ENCODE results near the gene GDPD5. TPM values are rescaled to one million over a fixed set of nuclear protein-coding genes. Genes with fewer than 3 reads are reported as not detected.

The GDPD5 gene
- total RNA-seq (10 to 100 TPM; 15.9 to 24.7 TPM), polyA plus RNA-seq (1 to 10 TPM; 6.2 to 8.2 TPM)
- long read RNA-seq, donor 1, partial matches to known transcripts = 0 of 4 reads
- long read RNA-seq, donor 1, other reads (novel, unspliced or antisense) = 0 of 4 reads
- long read RNA-seq, donor 2 = 0 reads
- long read RNA-seq, donor 3 = 0 reads
- long read RNA-seq, donor 4, partial matches to known transcripts = 0 of 2 reads
- long read RNA-seq, donor 4, other reads (novel, unspliced or antisense) = 0 of 2 reads
- long read RNA-seq, donor 5 = 0 reads

GRCh38 chr11:75525433-75526191 is at the start of gene GDPD5:
Gene GDPD5 (minus strand): TSS chr11:75525941. CDS start chr11:75477735, 48,206 bp downstream.
- DNase-seq = peak; percentile 87 to 92 (median 91)
- TF ChIP-seq CTCF (IDR thresholded peaks at IDR 0.05; ENCODE audit: control extremely low read depth, extremely low read depth) = peak; percentile 37
- peak; percentile 96 for ATAC-seq (ENCODE audit: insufficient read depth, low FRiP score)
- H3K9ac ChIP-seq (ENCODE audit: insufficient read depth in 1 of 2, low read length in 2 of 2) = peak within 1 kb of the TSS in 1 of 2 donors; percentile 57
- H3K36me3 ChIP-seq (ENCODE audit: control insufficient read depth in 4 of 4, insufficient read depth in 4 of 4, low read length in 4 of 4) = no peaks in the 10 kb centered on the region
- H3K4me1 ChIP-seq (ENCODE audit: control insufficient read depth in 5 of 5, insufficient read depth in 5 of 5, low read length in 5 of 5) = peaks cover 0 to 7% (median 0%) of the 10 kb centered on the region in 5 donors
- H3K27ac ChIP-seq (ENCODE audit: low read depth in 1 of 2, low read length in 1 of 2) = no peak within 1 kb of the TSS
- WGBS, 2 donors = 0 to 1% methylated on average over 52 to 99 of the region's 99 CpGs
- peaks cover 0 to 10% (median 8%) of the 10 kb centered on the region in 3 donors for H3K27me3 ChIP-seq (ENCODE audit: control insufficient read depth in 3 of 3, insufficient read depth in 3 of 3, low read length in 2 of 3)
- peak within 1 kb of the TSS; percentile 65 for H3K4me3 ChIP-seq
- H3K9me3 ChIP-seq (ENCODE audit: control insufficient read depth in 4 of 4, insufficient read depth in 3 of 4, low read length in 3 of 4) = no peaks in the 10 kb centered on the region

GRCh38 chr11:75574698-75575602 is 49.2 kb upstream of the GDPD5 start:
- H3K9ac ChIP-seq (ENCODE audit: insufficient read depth in 1 of 2, low read length in 2 of 2) = no peak overlapping the region
- no peak for ATAC-seq (ENCODE audit: insufficient read depth, low FRiP score)
- no peak overlapping the region for H3K4me3 ChIP-seq
- peaks cover 0 to 11% (median 0%) of the 10 kb centered on the region in 5 donors for H3K4me1 ChIP-seq (ENCODE audit: control insufficient read depth in 5 of 5, insufficient read depth in 5 of 5, low read length in 5 of 5)
- no peaks in the 10 kb centered on the region for H3K27me3 ChIP-seq (ENCODE audit: control insufficient read depth in 3 of 3, insufficient read depth in 3 of 3, low read length in 2 of 3)
- peaks cover 19 to 38% (median 22%) of the 10 kb centered on the region in 4 donors for H3K36me3 ChIP-seq (ENCODE audit: control insufficient read depth in 4 of 4, insufficient read depth in 4 of 4, low read length in 4 of 4)
- TF ChIP-seq CTCF (IDR thresholded peaks at IDR 0.05; ENCODE audit: control extremely low read depth, extremely low read depth) = no peak
- peak overlapping the region in 1 of 2 donors; percentile 37 for H3K27ac ChIP-seq (ENCODE audit: low read depth in 1 of 2, low read length in 1 of 2)
- H3K9me3 ChIP-seq (ENCODE audit: control insufficient read depth in 4 of 4, insufficient read depth in 3 of 4, low read length in 3 of 4) = peaks cover 0 to 2% (median 0%) of the 10 kb centered on the region in 4 donors
- no peak for DNase-seq
- 78% methylated on average over 12 of the region's 12 CpGs for WGBS, 2 donors

- Histone ChIP-seq H3K9me3 (ENCODE audit: control insufficient read depth in 4 of 4, insufficient read depth in 3 of 4, low read length in 3 of 4) (no peaks in the 10 kb centered on the region), H3K36me3 (ENCODE audit: control insufficient read depth in 4 of 4, insufficient read depth in 4 of 4, low read length in 4 of 4) (peaks cover 35 to 55% (median 40%) of the 10 kb centered on the region in 4 donors), H3K4me1 (ENCODE audit: control insufficient read depth in 5 of 5, insufficient read depth in 5 of 5, low read length in 5 of 5) (peaks cover 0 to 15% (median 0%) of the 10 kb centered on the region in 5 donors), H3K4me3 (no peak overlapping the region), H3K27ac (ENCODE audit: low read depth in 1 of 2, low read length in 1 of 2) (no peak overlapping the region), H3K27me3 (ENCODE audit: control insufficient read depth in 3 of 3, insufficient read depth in 3 of 3, low read length in 2 of 3) (no peaks in the 10 kb centered on the region), H3K9ac (ENCODE audit: insufficient read depth in 1 of 2, low read length in 2 of 2) (no peak overlapping the region)
- TF ChIP-seq CTCF (IDR thresholded peaks at IDR 0.05; ENCODE audit: control extremely low read depth, extremely low read depth) = no peak
- DNase-seq (no peak), ATAC-seq (ENCODE audit: insufficient read depth, low FRiP score) (no peak)
- 77% methylated on average over 8 of the region's 8 CpGs for WGBS, 2 donors
Observed at GRCh38 chr11:75572744-75573143, 47.0 kb upstream of the GDPD5 start.
